ENCODE measurements around the gene RBFOX1.

Gene RBFOX1

DNA sequence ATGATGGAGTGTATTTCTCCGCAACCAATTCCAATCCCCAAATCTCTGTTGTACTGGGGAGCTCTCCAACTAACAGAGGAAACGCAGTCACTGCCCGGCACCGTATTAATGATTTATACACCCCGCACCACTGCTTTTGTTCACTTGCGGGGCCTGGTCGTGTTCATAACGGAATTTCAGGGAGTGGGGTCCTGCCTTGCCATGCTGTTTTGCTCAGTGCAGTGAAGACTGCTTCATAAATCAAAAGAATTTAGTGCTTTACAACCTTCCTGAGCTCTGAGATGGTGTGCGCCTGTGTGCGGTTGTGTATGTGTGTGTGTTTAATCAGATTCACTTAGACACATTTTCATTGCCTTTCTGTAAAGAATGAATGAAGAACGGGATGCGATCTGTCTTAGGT lies 18.5 kb upstream of the RBFOX1 start:
- no peak overlapping the region for H3K27ac ChIP-seq (ENCODE audit: low read length)
- H3K4me3 ChIP-seq (ENCODE audit: low read length), result no peak overlapping the region
- no peaks in the 10 kb centered on the region for H3K4me1 ChIP-seq (ENCODE audit: control insufficient read depth, insufficient read depth, low read length)
- peaks cover 6% of the 10 kb centered on the region for H3K9me3 ChIP-seq (ENCODE audit: control insufficient read depth, insufficient read depth, low read length)
- no peak for DNase-seq (ENCODE audit: low read depth, low spot score)
- no peaks in the 10 kb centered on the region for H3K27me3 ChIP-seq (ENCODE audit: control insufficient read depth, insufficient read depth, low read length)
- H3K36me3 ChIP-seq (ENCODE audit: control insufficient read depth, insufficient read depth, low read length), result no peaks in the 10 kb centered on the region
- no CpG with 5 or more reads among the region's 12 CpGs for WGBS (ENCODE audit: insufficient coverage, insufficient read length)

DNA sequence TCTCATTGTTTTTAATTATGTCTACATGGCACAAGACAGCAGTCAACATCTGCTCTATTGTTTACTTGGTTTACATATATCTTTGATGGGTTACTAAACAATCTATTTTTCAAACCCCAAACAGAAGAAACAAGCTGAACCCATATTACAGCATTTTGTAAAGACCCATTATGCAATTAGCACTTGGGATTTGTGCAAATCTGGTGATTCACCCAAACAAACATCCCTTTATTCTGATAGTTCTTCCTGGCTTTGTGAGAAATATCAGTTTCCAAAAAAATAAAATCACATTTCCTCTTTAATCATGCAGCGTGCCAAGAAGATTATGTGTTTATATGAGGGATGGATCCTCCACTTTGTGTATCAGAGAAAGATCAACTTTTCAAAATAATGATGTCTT lies 16.8 kb upstream of the RBFOX1 start:
- no peak for DNase-seq (ENCODE audit: low read depth, low spot score)
- H3K27me3 ChIP-seq (ENCODE audit: control insufficient read depth, insufficient read depth, low read length), result no peaks in the 10 kb centered on the region
- H3K4me3 ChIP-seq (ENCODE audit: low read length), result no peak overlapping the region
- no peaks in the 10 kb centered on the region for H3K4me1 ChIP-seq (ENCODE audit: control insufficient read depth, insufficient read depth, low read length)
- no peaks in the 10 kb centered on the region for H3K36me3 ChIP-seq (ENCODE audit: control insufficient read depth, insufficient read depth, low read length)
- H3K27ac ChIP-seq (ENCODE audit: low read length), result no peak overlapping the region
- H3K9me3 ChIP-seq (ENCODE audit: control insufficient read depth, insufficient read depth, low read length), result peaks cover 6% of the 10 kb centered on the region
- WGBS (ENCODE audit: insufficient coverage, insufficient read length), result no CpG with 5 or more reads among the region's 1 CpG

- Histone ChIP-seq H3K36me3 (ENCODE audit: control insufficient read depth, insufficient read depth, low read length) (no peaks in the 10 kb centered on the region), H3K27ac (ENCODE audit: low read length) (no peak overlapping the region), H3K27me3 (ENCODE audit: control insufficient read depth, insufficient read depth, low read length) (no peaks in the 10 kb centered on the region), H3K9me3 (ENCODE audit: control insufficient read depth, insufficient read depth, low read length) (peaks cover 6% of the 10 kb centered on the region), H3K4me1 (ENCODE audit: control insufficient read depth, insufficient read depth, low read length) (no peaks in the 10 kb centered on the region), H3K4me3 (ENCODE audit: low read length) (no peak overlapping the region)
- no peak for DNase-seq (ENCODE audit: low read depth, low spot score)
These were observed 16.3 kb upstream of the RBFOX1 start for GRCh38 chr16:7316281-7316888.

GRCh38 chr16:7317982-7318381 lies 14.7 kb upstream of the RBFOX1 start:
- Histone ChIP-seq H3K27me3 (ENCODE audit: control insufficient read depth, insufficient read depth, low read length) (no peaks in the 10 kb centered on the region), H3K9me3 (ENCODE audit: control insufficient read depth, insufficient read depth, low read length) (peaks cover 6% of the 10 kb centered on the region), H3K27ac (ENCODE audit: low read length) (no peak overlapping the region), H3K4me3 (ENCODE audit: low read length) (no peak overlapping the region), H3K4me1 (ENCODE audit: control insufficient read depth, insufficient read depth, low read length) (no peaks in the 10 kb centered on the region), H3K36me3 (ENCODE audit: control insufficient read depth, insufficient read depth, low read length) (no peaks in the 10 kb centered on the region)
- DNase-seq (ENCODE audit: low read depth, low spot score), result no peak
- WGBS (ENCODE audit: insufficient coverage, insufficient read length), result 100% methylated on average over 1 of the region's 5 CpGs

DNA sequence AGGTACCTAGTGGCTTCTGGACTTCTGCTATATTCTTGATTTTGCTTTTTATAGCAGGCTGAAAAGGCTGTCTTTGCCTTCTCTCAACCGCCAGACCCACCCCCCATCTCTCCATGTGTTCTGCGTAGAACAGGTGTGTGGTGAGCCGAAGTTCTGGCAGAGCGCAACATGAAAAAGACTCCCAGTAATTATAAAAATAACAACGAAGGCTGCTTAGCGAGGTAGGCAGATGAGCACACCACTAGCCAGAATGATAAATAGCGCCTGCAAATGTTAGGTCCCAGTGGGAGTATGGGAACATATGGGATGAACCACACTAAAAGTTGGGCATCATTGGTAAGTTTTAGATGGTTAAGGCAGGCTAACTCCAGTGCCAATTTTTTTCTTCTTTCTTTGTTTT lies 14.0 kb upstream of the RBFOX1 start:
- no peak for DNase-seq (ENCODE audit: low read depth, low spot score)
- no peak overlapping the region for H3K27ac ChIP-seq (ENCODE audit: low read length)
- no peak overlapping the region for H3K4me3 ChIP-seq (ENCODE audit: low read length)
- H3K9me3 ChIP-seq (ENCODE audit: control insufficient read depth, insufficient read depth, low read length), result peaks cover 6% of the 10 kb centered on the region
- H3K4me1 ChIP-seq (ENCODE audit: control insufficient read depth, insufficient read depth, low read length), result no peaks in the 10 kb centered on the region
- H3K27me3 ChIP-seq (ENCODE audit: control insufficient read depth, insufficient read depth, low read length), result no peaks in the 10 kb centered on the region
- H3K36me3 ChIP-seq (ENCODE audit: control insufficient read depth, insufficient read depth, low read length), result no peaks in the 10 kb centered on the region
- no CpG with 5 or more reads among the region's 7 CpGs for WGBS (ENCODE audit: insufficient coverage, insufficient read length)

- no peaks in the 10 kb centered on the region for H3K4me1 ChIP-seq (ENCODE audit: control insufficient read depth, insufficient read depth, low read length)
- no peaks in the 10 kb centered on the region for H3K27me3 ChIP-seq (ENCODE audit: control insufficient read depth, insufficient read depth, low read length)
- DNase-seq (ENCODE audit: low read depth, low spot score), result no peak
- H3K36me3 ChIP-seq (ENCODE audit: control insufficient read depth, insufficient read depth, low read length), result no peaks in the 10 kb centered on the region
- H3K9me3 ChIP-seq (ENCODE audit: control insufficient read depth, insufficient read depth, low read length), result peaks cover 6% of the 10 kb centered on the region
- H3K27ac ChIP-seq (ENCODE audit: low read length), result no peak overlapping the region
- WGBS (ENCODE audit: insufficient coverage, insufficient read length), result no CpG with 5 or more reads among the region's 4 CpGs
- no peak overlapping the region for H3K4me3 ChIP-seq (ENCODE audit: low read length)
These were observed 13.1 kb upstream of the RBFOX1 start for GRCh38 chr16:7319514-7319913.

GRCh38 chr16:7321661-7322060 lies 11.0 kb upstream of the RBFOX1 start:
- Histone ChIP-seq H3K4me3 (ENCODE audit: low read length) (no peak overlapping the region), H3K36me3 (ENCODE audit: control insufficient read depth, insufficient read depth, low read length) (no peaks in the 10 kb centered on the region), H3K9me3 (ENCODE audit: control insufficient read depth, insufficient read depth, low read length) (peaks cover 6% of the 10 kb centered on the region), H3K27me3 (ENCODE audit: control insufficient read depth, insufficient read depth, low read length) (no peaks in the 10 kb centered on the region), H3K27ac (ENCODE audit: low read length) (no peak overlapping the region), H3K4me1 (ENCODE audit: control insufficient read depth, insufficient read depth, low read length) (no peaks in the 10 kb centered on the region)
- WGBS (ENCODE audit: insufficient coverage, insufficient read length), result no CpG with 5 or more reads among the region's 1 CpG
- DNase-seq (ENCODE audit: low read depth, low spot score), result no peak

- Histone ChIP-seq H3K4me3 (ENCODE audit: low read length) (no peak overlapping the region), H3K9me3 (ENCODE audit: control insufficient read depth, insufficient read depth, low read length) (no peaks in the 10 kb centered on the region), H3K4me1 (ENCODE audit: control insufficient read depth, insufficient read depth, low read length) (no peaks in the 10 kb centered on the region), H3K36me3 (ENCODE audit: control insufficient read depth, insufficient read depth, low read length) (no peaks in the 10 kb centered on the region), H3K27ac (ENCODE audit: low read length) (no peak overlapping the region), H3K27me3 (ENCODE audit: control insufficient read depth, insufficient read depth, low read length) (no peaks in the 10 kb centered on the region)
- WGBS (ENCODE audit: insufficient coverage, insufficient read length), result no CpG with 5 or more reads among the region's 3 CpGs
- DNase-seq (ENCODE audit: low read depth, low spot score), result no peak
These were observed 8.3 kb upstream of the RBFOX1 start for GRCh38 chr16:7324321-7324720.

DNA sequence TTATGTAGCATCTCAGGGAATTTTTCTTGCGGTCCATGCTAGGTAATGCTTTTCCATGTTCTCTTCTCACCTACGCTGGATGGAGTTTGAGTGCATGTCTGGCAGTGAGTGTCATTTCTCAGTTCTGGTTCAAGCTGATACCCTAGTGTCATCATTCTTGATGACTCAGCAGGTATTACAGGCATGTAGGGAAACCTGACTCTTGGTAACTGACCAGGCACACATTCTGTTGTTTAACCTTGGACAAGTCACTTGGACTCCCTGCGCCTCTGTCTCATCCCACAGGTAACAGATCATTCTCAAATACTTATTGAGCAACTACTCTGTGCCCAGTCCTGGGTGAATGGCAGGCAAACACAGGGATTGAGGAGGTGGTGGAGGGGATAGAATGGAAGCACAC lies 6.8 kb upstream of the RBFOX1 start:
- H3K36me3 ChIP-seq (ENCODE audit: control insufficient read depth, insufficient read depth, low read length), result no peaks in the 10 kb centered on the region
- whole genome bisulfite sequencing (ENCODE audit: insufficient coverage, insufficient read length), result no CpG with 5 or more reads among the region's 3 CpGs
- no peaks in the 10 kb centered on the region for H3K4me1 ChIP-seq (ENCODE audit: control insufficient read depth, insufficient read depth, low read length)
- no peak overlapping the region for H3K4me3 ChIP-seq (ENCODE audit: low read length)
- no peaks in the 10 kb centered on the region for H3K9me3 ChIP-seq (ENCODE audit: control insufficient read depth, insufficient read depth, low read length)
- H3K27ac ChIP-seq (ENCODE audit: low read length), result no peak overlapping the region
- DNase-seq (ENCODE audit: low read depth, low spot score), result no peak
- H3K27me3 ChIP-seq (ENCODE audit: control insufficient read depth, insufficient read depth, low read length), result no peaks in the 10 kb centered on the region

GRCh38 chr16:7330709-7331108 lies 1.9 kb upstream of the RBFOX1 start:
- Histone ChIP-seq H3K4me1 (ENCODE audit: control insufficient read depth, insufficient read depth, low read length) (no peaks in the 10 kb centered on the region), H3K27ac (ENCODE audit: low read length) (no peak overlapping the region), H3K4me3 (ENCODE audit: low read length) (no peak overlapping the region), H3K27me3 (ENCODE audit: control insufficient read depth, insufficient read depth, low read length) (no peaks in the 10 kb centered on the region), H3K9me3 (ENCODE audit: control insufficient read depth, insufficient read depth, low read length) (peaks cover 1% of the 10 kb centered on the region; the same call in 1 of the 2 replicates), H3K36me3 (ENCODE audit: control insufficient read depth, insufficient read depth, low read length) (no peaks in the 10 kb centered on the region)
- no CpG with 5 or more reads among the region's 8 CpGs for WGBS (ENCODE audit: insufficient coverage, insufficient read length)
- DNase-seq (ENCODE audit: low read depth, low spot score), result no peak

DNA sequence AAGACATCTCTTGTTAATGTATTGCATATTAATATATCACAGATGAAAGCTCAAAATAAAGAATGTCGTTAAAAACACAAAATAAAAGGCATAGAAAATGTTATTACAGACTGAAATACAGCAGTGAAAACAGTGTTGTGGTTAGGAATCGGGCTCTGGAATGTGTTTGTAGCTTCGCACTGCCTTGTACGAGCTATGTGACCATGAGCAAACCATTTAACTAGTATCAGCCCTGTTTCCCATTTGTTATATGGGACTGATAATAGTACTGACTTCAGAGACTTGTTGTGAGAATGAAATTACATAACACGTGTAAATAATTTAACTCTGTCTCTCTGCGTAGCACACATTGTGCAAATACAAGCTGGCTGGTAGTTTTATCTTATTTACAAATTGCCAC lies 648 bp upstream of the RBFOX1 start:
- Histone ChIP-seq H3K4me1 (ENCODE audit: control insufficient read depth, insufficient read depth, low read length) (no peaks in the 10 kb centered on the region), H3K4me3 (ENCODE audit: low read length) (no peak overlapping the region), H3K36me3 (ENCODE audit: control insufficient read depth, insufficient read depth, low read length) (no peaks in the 10 kb centered on the region), H3K27ac (ENCODE audit: low read length) (no peak overlapping the region), H3K9me3 (ENCODE audit: control insufficient read depth, insufficient read depth, low read length) (peaks cover 1% of the 10 kb centered on the region), H3K27me3 (ENCODE audit: control insufficient read depth, insufficient read depth, low read length) (no peaks in the 10 kb centered on the region)
- no CpG with 5 or more reads among the region's 6 CpGs for WGBS (ENCODE audit: insufficient coverage, insufficient read length)
- no peak for DNase-seq (ENCODE audit: low read depth, low spot score)

Measured in iPS DF 6.9 (cell line).